Endothelial cell (in vitro differentiated cells): ENCODE results near the gene ROR2. TPM values are rescaled to one million over a fixed set of nuclear protein-coding genes. Genes with fewer than 3 reads are reported as not detected.

Source experiments
- DNase-seq: peaks from one replicate; pipeline ENCODE4 v3.0.0; 2021; ENCODE audit warnings: low spot score
- H3K27ac Mint-ChIP-seq: one replicate; pipeline ENCODE4 v1.8.0; 2021; ENCODE audit warnings: mixed read lengths, inconsistent platforms; ENCODE audit not compliant: unreplicated experiment
- H3K27me3 Mint-ChIP-seq: one replicate; pipeline ENCODE4 v1.8.0; 2021; ENCODE audit warnings: mild to moderate bottlenecking, moderate library complexity, mixed read lengths, inconsistent platforms; ENCODE audit not compliant: unreplicated experiment
- H3K36me3 Mint-ChIP-seq: one replicate; pipeline ENCODE4 v1.8.0; 2021; ENCODE audit warnings: mild to moderate bottlenecking, low read depth, mixed read lengths, inconsistent platforms; ENCODE audit not compliant: unreplicated experiment
- H3K4me1 Mint-ChIP-seq: one replicate; pipeline ENCODE4 v1.8.0; 2021; ENCODE audit warnings: mild to moderate bottlenecking, mixed read lengths, inconsistent platforms; ENCODE audit not compliant: unreplicated experiment
- H3K4me3 Mint-ChIP-seq: one replicate; pipeline ENCODE4 v1.8.0; 2021; ENCODE audit warnings: mild to moderate bottlenecking, mixed read lengths, inconsistent platforms; ENCODE audit not compliant: unreplicated experiment
- H3K9me3 Mint-ChIP-seq: one replicate; pipeline ENCODE4 v1.8.0; 2021; ENCODE audit warnings: mixed read lengths, inconsistent platforms; ENCODE audit not compliant: unreplicated experiment
- microRNA-seq: library from miRNA; unstranded; fragments of <30 nt; microRNA quantifications from one replicate; pipeline ENCODE4, GENCODE V29; 2020; ENCODE audit not compliant: unreplicated experiment
- total RNA-seq: library from RNA; stranded (reverse); fragmentation: NEBNext Ultra II Directional; extraction: Animal tissue kit (Norgen Biotek cat#: 25700); gene quantifications from one replicate; pipeline ENCODE4 v1.2.1, GENCODE V29; 2021; ENCODE audit not compliant: unreplicated experiment
- TF ChIP-seq, protein P1 (sequence below): fragments of 200-600 bp; sonication (generic); IDR thresholded peaks from one replicate; pipeline ENCODE4 v1.5.0; 2021; ENCODE audit warnings: antibody characterized with exemption; ENCODE audit not compliant: unreplicated experiment

The ROR2 gene
- total RNA-seq, 1 donor from 2014 or later: 3.5 TPM

DNA sequence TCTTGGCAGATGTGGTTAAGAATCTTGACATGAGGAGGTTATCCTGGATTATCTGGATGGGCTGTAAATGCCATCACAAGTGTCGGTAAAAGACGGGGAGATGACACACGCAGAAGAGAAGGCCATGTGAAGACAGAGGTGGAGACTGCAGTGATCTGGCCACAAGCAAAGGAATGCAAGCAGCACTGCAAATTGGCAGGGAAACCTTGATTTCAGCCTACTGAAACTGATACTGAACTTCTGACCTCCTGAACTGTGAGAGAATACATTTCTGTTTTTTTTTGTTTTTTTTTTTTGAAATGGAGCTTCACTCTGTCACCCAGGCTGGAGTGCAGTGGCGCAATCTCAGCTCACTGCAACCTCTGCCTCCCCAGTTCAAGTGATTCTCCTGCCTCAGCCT lies 433.9 kb downstream of the ROR2 start:
- Mint-ChIP-seq H3K4me1 (no peaks in the 10 kb centered on the region), H3K9me3 (no peaks in the 10 kb centered on the region)
- TF ChIP-seq, protein P1, sequence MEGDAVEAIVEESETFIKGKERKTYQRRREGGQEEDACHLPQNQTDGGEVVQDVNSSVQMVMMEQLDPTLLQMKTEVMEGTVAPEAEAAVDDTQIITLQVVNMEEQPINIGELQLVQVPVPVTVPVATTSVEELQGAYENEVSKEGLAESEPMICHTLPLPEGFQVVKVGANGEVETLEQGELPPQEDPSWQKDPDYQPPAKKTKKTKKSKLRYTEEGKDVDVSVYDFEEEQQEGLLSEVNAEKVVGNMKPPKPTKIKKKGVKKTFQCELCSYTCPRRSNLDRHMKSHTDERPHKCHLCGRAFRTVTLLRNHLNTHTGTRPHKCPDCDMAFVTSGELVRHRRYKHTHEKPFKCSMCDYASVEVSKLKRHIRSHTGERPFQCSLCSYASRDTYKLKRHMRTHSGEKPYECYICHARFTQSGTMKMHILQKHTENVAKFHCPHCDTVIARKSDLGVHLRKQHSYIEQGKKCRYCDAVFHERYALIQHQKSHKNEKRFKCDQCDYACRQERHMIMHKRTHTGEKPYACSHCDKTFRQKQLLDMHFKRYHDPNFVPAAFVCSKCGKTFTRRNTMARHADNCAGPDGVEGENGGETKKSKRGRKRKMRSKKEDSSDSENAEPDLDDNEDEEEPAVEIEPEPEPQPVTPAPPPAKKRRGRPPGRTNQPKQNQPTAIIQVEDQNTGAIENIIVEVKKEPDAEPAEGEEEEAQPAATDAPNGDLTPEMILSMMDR: no peak

DNA sequence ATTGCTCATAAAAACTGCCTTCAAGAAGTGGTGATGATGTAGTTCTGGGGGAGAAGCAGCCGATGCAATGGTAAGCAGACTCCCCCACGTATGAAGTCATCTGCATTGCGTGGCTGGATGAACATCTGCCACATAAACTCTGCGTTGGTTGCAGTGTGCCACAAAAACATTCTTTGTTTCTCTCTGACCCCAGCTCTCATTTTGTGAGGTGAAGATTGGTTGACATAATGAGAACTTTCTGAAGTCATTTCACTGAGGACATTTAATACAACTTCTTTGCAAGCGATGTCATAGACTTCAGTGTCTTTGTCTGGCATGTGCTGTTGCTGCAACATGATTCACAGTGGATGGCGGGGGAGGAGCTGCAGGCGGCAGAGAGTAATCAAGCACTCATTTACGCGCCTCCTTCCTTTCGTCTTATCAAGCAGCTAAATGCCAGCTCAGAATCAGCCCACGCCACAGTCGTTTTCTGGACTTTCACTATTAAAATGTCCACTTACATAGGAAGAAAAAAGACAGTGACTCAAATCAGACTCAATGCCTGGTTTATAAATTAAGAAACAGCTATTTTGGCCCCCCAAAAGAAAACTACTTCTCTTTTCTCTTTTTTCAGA lies 434.8 kb downstream of the ROR2 start:
- Mint-ChIP-seq H3K36me3 (no peaks in the 10 kb centered on the region), H3K4me1 (no peaks in the 10 kb centered on the region), H3K27ac (no peak overlapping the region), H3K27me3 (peaks cover 3% of the 10 kb centered on the region), H3K4me3 (no peak overlapping the region), H3K9me3 (no peaks in the 10 kb centered on the region)
- TF ChIP-seq, protein P1: no peak
- no peak for DNase-seq

More for the DNA sequence above, 433.9 kb downstream of the ROR2 start:
- Mint-ChIP-seq H3K36me3 (no peaks in the 10 kb centered on the region), H3K27ac (no peak overlapping the region), H3K4me3 (no peak overlapping the region), H3K27me3 (peaks cover 3% of the 10 kb centered on the region)
- DNase-seq: no peak

Small RNA genes within 50 kb of the gene (microRNA-seq; reads per million reads assigned to microRNA genes)
- gene MIR3910-1 (not detected), gene MIR3910-2 (not detected)

Other genes starting within 250 kb of the ROR2 start
- gene SPTLC1, start 165.2 kb upstream of the ROR2 start, total RNA-seq: 69.2 TPM